Parathyroid adenoma (tissue), 2 donors: Measurements from ENCODE around the gene PREX1.
"Not testable (repeated sequence)": the region's sequence is repeated elsewhere in the genome, so short reads cannot be mapped to it uniquely, and the experiment has no call there.

Experiments used
- H2AFZ ChIP-seq: fragments of 300-600 bp; sonication (generic); one replicate; pipeline ENCODE4 v1.7.0; 2017; ENCODE audit warnings: antibody characterized with exemption, mild to moderate bottlenecking
- H3K27ac ChIP-seq: fragments of 300-600 bp; sonication (generic); one replicate; pipeline ENCODE4 v1.7.0; 2017
- H3K27me3 ChIP-seq: fragments of 300-600 bp; sonication (generic); one replicate; pipeline ENCODE4 v1.7.0; 2017; ENCODE audit warnings: low read length; ENCODE audit not compliant: control insufficient read depth, insufficient read depth
- H3K36me3 ChIP-seq: fragments of 300-600 bp; sonication (generic); one replicate; pipeline ENCODE4 v1.7.0; 2017; ENCODE audit warnings: low read length; ENCODE audit not compliant: control insufficient read depth, insufficient read depth
- H3K4me1 ChIP-seq: fragments of 300-600 bp; sonication (generic); one replicate; pipeline ENCODE4 v1.7.0; 2017; ENCODE audit warnings: control low read depth
- H3K4me2 ChIP-seq: fragments of 300-600 bp; sonication (generic); one replicate; pipeline ENCODE4 v1.7.0; 2017; ENCODE audit warnings: low read length
- H3K4me3 ChIP-seq: fragments of 300-600 bp; sonication (generic); one replicate; pipeline ENCODE4 v1.7.0; 2017; ENCODE audit warnings: low read depth, low read length
- H3K79me2 ChIP-seq: fragments of 300-600 bp; sonication (generic); one replicate; pipeline ENCODE4 v1.7.0; 2017; ENCODE audit warnings: control low read depth
- H3K9ac ChIP-seq: fragments of 300-600 bp; sonication (generic); one replicate; pipeline ENCODE4 v1.7.0; 2017; ENCODE audit warnings: mild to moderate bottlenecking
- H3K9me3 ChIP-seq: fragments of 300-600 bp; sonication (generic); one replicate; pipeline ENCODE4 v1.7.0; 2017; ENCODE audit warnings: low read length; ENCODE audit not compliant: control insufficient read depth
- CTCF ChIP-seq: fragments of 300-600 bp; sonication (generic); IDR thresholded peaks from one replicate; pipeline ENCODE4 v1.7.0; 2017; ENCODE audit warnings: antibody characterized with exemption, mild to moderate bottlenecking
- donor health status: primary hyperparathyroidism.

Gene PREX1

GRCh38 chr20:48781634-48782033 lies 46.2 kb downstream of the PREX1 start:
- no peak for TF ChIP-seq CTCF
- Histone ChIP-seq H3K79me2 (no peaks in the 10 kb centered on the region), H3K9me3 (no peaks in the 10 kb centered on the region), H3K4me2 (no peak overlapping the region), H3K9ac (no peak overlapping the region), H3K4me3 (no peak overlapping the region), H3K27ac (no peak overlapping the region), H2AFZ (no peak overlapping the region), H3K4me1 (no peaks in the 10 kb centered on the region), H3K27me3 (no peaks in the 10 kb centered on the region), H3K36me3 (no peaks in the 10 kb centered on the region)

GRCh38 chr20:48779435-48779834 lies 48.4 kb downstream of the PREX1 start:
- no peak overlapping the region for H2AFZ ChIP-seq
- peaks cover 2% of the 10 kb centered on the region for H3K79me2 ChIP-seq
- no peaks in the 10 kb centered on the region for H3K36me3 ChIP-seq
- H3K9me3 ChIP-seq, result no peaks in the 10 kb centered on the region
- H3K27me3 ChIP-seq, result no peaks in the 10 kb centered on the region
- no peaks in the 10 kb centered on the region for H3K4me1 ChIP-seq
- TF ChIP-seq CTCF, result no peak
- H3K4me2 ChIP-seq, result no peak overlapping the region
- no peak overlapping the region for H3K9ac ChIP-seq
- H3K27ac ChIP-seq, result no peak overlapping the region
- H3K4me3 ChIP-seq, result no peak overlapping the region

GRCh38 chr20:48777821-48778220 lies 50.0 kb downstream of the PREX1 start:
- Histone ChIP-seq H3K4me1 (no peaks in the 10 kb centered on the region), H3K79me2 (peaks cover 2% of the 10 kb centered on the region), H3K27me3 (no peaks in the 10 kb centered on the region), H3K27ac (no peak overlapping the region), H3K36me3 (no peaks in the 10 kb centered on the region), H3K9ac (no peak overlapping the region), H3K9me3 (no peaks in the 10 kb centered on the region), H3K4me2 (no peak overlapping the region), H3K4me3 (no peak overlapping the region), H2AFZ (no peak overlapping the region)
- no peak for TF ChIP-seq CTCF

- Histone ChIP-seq H3K9ac (no peak overlapping the region), H2AFZ (no peak overlapping the region), H3K4me2 (no peak overlapping the region), H3K27ac (peak overlapping the region; percentile 2), H3K79me2 (peaks cover 2% of the 10 kb centered on the region), H3K4me3 (no peak overlapping the region), H3K36me3 (no peaks in the 10 kb centered on the region), H3K9me3 (no peaks in the 10 kb centered on the region), H3K4me1 (no peaks in the 10 kb centered on the region), H3K27me3 (no peaks in the 10 kb centered on the region)
- TF ChIP-seq CTCF, result no peak
Measured at GRCh38 chr20:48777005-48777404, 50.8 kb downstream of the PREX1 start.

GRCh38 chr20:48776306-48776705 lies 51.5 kb downstream of the PREX1 start:
- Histone ChIP-seq H3K9me3 (no peaks in the 10 kb centered on the region), H3K27me3 (no peaks in the 10 kb centered on the region), H2AFZ (no peak overlapping the region), H3K4me1 (no peaks in the 10 kb centered on the region), H3K9ac (no peak overlapping the region), H3K4me3 (no peak overlapping the region), H3K4me2 (no peak overlapping the region), H3K79me2 (peaks cover 2% of the 10 kb centered on the region), H3K27ac (no peak overlapping the region), H3K36me3 (no peaks in the 10 kb centered on the region)
- no peak for TF ChIP-seq CTCF

GRCh38 chr20:48775545-48775944 lies 52.3 kb downstream of the PREX1 start:
- not testable (repeated sequence) for H3K9me3 ChIP-seq, H3K4me2 ChIP-seq, H2AFZ ChIP-seq, H3K4me3 ChIP-seq, H3K36me3 ChIP-seq, H3K27ac ChIP-seq, H3K27me3 ChIP-seq, H3K4me1 ChIP-seq, H3K79me2 ChIP-seq, H3K9ac ChIP-seq
